ENCODE results near the gene PTPN3.

The PTPN3 gene

GRCh38 chr9:109506097-109506712, 8.1 kb upstream of the PTPN3 start:
- DNase-seq (ENCODE audit: low read depth in 2 of 2, low spot score in 1 of 2) = no peak

GRCh38 chr9:109504689-109505088, 6.6 kb upstream of the PTPN3 start:
- DNase-seq (ENCODE audit: low read depth in 2 of 2, low spot score in 1 of 2) = no peak

- no peak for DNase-seq (ENCODE audit: low read depth in 2 of 2, low spot score in 1 of 2)
Observed at GRCh38 chr9:109500421-109500974, 2.4 kb upstream of the PTPN3 start.

GRCh38 chr9:109499631-109500410, 1.7 kb upstream of the PTPN3 start:
- no peak for DNase-seq (ENCODE audit: low read depth in 2 of 2, low spot score in 1 of 2)

GRCh38 chr9:109499093-109499630, 1.1 kb upstream of the PTPN3 start:
- no peak for DNase-seq (ENCODE audit: low read depth in 2 of 2, low spot score in 1 of 2)

- DNase-seq (ENCODE audit: low read depth in 2 of 2, low spot score in 1 of 2) = no peak
Observed at GRCh38 chr9:109497226-109498153, 617 bp downstream of the PTPN3 start.

- no peak for DNase-seq (ENCODE audit: low read depth in 2 of 2, low spot score in 1 of 2)
Observed at GRCh38 chr9:109496841-109497225, 1.3 kb downstream of the PTPN3 start.

GRCh38 chr9:109496218-109496617, 1.9 kb downstream of the PTPN3 start:
- no peak for DNase-seq (ENCODE audit: low read depth in 2 of 2, low spot score in 1 of 2)

- no peak for DNase-seq (ENCODE audit: low read depth in 2 of 2, low spot score in 1 of 2)
Observed at GRCh38 chr9:109493648-109494047, 4.5 kb downstream of the PTPN3 start.

GRCh38 chr9:109491590-109491989, 6.5 kb downstream of the PTPN3 start:
- no peak for DNase-seq (ENCODE audit: low read depth in 2 of 2, low spot score in 1 of 2)

- DNase-seq (ENCODE audit: low read depth in 2 of 2, low spot score in 1 of 2) = no peak
Observed at GRCh38 chr9:109488791-109489492, 9.2 kb downstream of the PTPN3 start.

GRCh38 chr9:109488351-109488750, 9.8 kb downstream of the PTPN3 start:
- no peak for DNase-seq (ENCODE audit: low read depth in 2 of 2, low spot score in 1 of 2)

GRCh38 chr9:109487247-109487646, 10.9 kb downstream of the PTPN3 start:
- DNase-seq (ENCODE audit: low read depth in 2 of 2, low spot score in 1 of 2) = no peak

GRCh38 chr9:109483744-109484429, 14.2 kb downstream of the PTPN3 start:
- no peak for DNase-seq (ENCODE audit: low read depth in 2 of 2, low spot score in 1 of 2)

GRCh38 chr9:109482391-109482916, 15.7 kb downstream of the PTPN3 start:
- no peak for DNase-seq (ENCODE audit: low read depth in 2 of 2, low spot score in 1 of 2)

GRCh38 chr9:109481856-109482255, 16.3 kb downstream of the PTPN3 start:
- DNase-seq (ENCODE audit: low read depth in 2 of 2, low spot score in 1 of 2) = no peak

- DNase-seq (ENCODE audit: low read depth in 2 of 2, low spot score in 1 of 2) = no peak
Observed at GRCh38 chr9:109479822-109480221, 18.3 kb downstream of the PTPN3 start.

- DNase-seq (ENCODE audit: low read depth in 2 of 2, low spot score in 1 of 2) = no peak
Observed at GRCh38 chr9:109478665-109479380, 19.3 kb downstream of the PTPN3 start.

- no peak for DNase-seq (ENCODE audit: low read depth in 2 of 2, low spot score in 1 of 2)
Observed at GRCh38 chr9:109478051-109478563, 20.0 kb downstream of the PTPN3 start.

Measured in stimulated activated CD8-positive, alpha-beta memory T cell treated with anti-CD3 and anti-CD28 coated beads, Interleukin-4, amount 100 ng/mL, for 1 hour (primary cell).